Stimulated activated CD4-positive, alpha-beta T cell treated with anti-CD3 and anti-CD28 coated beads, Interleukin-12 subunit alpha, Interleukin-12 subunit beta, amount 100 ng/mL, for 24 hours (primary cell): ENCODE data around the gene SRGAP2C.
"Not testable (repeated sequence)": the region's sequence is repeated elsewhere in the genome, so short reads cannot be mapped to it uniquely, and the experiment has no call there.

ENCODE experiments used
- DNase-seq, 2 experiments: peaks; one replicate each; pipeline ENCODE4 v3.0.0-alpha.2; 2020; ENCODE audit warnings: low read depth in 2 of 2

Gene SRGAP2C

DNA sequence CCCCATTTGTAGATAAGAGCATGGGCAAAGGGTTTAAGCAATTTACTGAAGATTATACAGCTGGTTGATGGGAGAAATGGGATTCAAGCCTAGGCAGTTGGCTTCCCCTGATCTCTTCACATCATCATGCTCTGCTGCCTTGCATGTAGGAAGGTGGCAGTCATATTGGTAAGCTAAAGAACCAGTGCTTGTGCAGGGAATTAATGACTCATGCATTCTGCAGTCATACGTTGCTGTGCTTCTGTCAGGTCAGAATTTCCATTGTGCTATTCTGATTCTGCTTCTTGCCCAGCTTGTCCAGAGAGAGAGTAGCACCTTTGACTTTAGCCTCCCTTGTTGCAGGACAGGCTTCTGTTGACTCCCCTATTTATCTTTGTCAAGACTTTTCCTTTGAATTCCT, 153.2 kb downstream of the SRGAP2C start:
- DNase-seq = not testable (repeated sequence)

DNA sequence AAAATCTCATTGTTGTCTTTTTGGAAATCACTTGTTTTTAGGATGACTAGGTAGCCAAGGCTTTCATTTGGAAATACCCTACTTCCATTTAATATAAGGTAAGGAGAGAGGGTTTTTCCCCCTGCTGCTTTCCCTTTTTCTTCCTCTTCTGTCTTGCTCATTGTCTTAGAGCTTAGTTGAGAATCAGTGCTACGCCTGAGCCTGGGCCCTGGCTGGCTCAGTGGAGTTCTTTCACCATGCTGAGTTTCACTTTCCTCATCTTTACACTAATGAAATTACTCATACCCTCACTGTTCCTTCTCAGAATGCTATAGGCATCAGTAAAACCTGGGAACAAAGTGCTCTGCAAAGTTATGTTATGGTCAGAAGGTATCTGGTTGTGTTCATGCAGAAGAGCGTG, 154.8 kb downstream of the SRGAP2C start:
- DNase-seq = not testable (repeated sequence)

DNA sequence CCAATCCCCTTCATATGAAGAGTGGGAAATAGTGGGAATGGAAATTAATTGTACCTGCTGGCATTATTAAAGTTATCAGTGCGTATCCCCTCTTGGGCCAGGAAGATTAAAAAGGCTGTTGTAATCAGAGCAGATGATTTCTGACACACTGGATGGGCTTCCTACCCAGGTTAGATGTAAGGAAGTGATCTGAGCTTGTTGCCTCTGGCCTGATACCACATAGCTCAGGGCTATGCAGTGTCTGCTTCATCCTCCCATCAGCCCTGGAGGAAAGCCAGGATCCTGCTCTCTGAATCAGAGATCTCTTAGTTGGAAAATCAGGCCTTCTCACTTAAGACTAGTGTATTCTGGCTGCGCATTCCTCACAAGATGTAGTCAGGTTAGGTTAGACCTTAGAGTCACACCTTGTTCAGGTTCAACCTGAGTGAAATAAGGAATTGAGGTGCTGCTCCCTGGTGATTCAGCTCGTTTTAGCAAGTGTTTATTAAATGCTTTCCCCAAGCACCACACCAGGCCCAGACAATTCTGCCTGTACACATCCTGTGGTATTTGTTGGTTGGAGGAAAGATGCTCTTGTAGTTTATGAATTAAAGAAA, 158.6 kb downstream of the SRGAP2C start:
- DNase-seq = not testable (repeated sequence)

- DNase-seq = not testable (repeated sequence)
Measured at GRCh38 chr1:121344355-121344754, 159.6 kb downstream of the SRGAP2C start.

DNA sequence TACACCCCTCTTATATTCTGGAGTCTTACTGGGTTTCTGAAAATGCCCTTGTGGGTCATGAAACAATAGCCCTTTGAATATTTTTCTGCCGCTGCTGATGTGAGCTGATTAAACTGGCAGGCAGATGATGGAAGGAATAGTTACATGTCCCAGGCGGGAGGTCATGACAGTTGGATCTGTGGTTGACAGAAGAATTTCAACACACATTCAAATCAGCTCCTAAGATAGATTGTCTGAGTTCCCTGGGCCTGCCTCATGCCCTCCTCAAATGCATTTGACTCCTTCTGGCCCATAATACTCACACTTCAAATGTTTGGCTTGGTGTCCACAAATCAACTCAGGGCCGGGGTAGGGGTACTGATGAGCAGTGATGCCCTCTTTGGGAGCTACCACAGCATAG, 161.9 kb downstream of the SRGAP2C start:
- not testable (repeated sequence) for DNase-seq

DNA sequence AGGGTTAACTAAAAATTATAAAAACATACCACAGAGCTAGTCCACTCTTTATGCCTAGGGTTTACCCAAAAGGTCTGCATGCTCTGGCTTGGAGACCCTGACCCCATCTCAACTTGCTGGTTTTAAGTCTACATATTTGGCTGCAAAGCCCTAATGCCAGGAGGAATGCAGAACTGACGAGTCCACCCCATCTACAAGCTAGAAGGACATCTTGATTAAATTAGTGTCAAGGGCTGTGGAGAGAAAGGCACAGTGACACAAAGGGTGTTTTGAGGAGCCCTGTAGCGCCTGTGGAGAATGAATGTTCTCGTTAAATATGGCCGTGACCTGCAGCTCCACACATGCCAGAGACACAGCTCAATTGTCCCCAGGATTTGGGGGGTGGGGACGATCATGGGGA, 162.7 kb downstream of the SRGAP2C start:
- DNase-seq = not testable (repeated sequence)

DNA sequence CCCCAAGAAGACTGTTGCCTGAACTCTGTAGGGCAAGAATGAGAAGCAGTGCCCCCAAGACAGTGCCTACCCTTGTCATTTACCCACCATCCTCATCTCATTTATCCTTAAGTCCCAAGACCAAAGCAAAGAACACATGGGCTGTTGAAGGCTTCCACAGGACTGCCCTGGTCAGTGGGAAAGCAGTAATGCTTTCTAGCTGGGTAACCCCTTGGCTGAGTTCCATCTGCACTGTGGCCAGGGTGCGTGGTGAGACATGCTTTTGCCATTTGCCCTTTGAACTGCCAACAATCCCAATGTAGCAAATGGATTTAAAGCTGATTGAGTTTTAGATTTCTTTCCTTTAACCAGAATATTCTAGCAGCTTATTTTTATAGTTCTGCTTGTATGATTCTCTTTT, 163.3 kb downstream of the SRGAP2C start:
- DNase-seq = not testable (repeated sequence)

DNA sequence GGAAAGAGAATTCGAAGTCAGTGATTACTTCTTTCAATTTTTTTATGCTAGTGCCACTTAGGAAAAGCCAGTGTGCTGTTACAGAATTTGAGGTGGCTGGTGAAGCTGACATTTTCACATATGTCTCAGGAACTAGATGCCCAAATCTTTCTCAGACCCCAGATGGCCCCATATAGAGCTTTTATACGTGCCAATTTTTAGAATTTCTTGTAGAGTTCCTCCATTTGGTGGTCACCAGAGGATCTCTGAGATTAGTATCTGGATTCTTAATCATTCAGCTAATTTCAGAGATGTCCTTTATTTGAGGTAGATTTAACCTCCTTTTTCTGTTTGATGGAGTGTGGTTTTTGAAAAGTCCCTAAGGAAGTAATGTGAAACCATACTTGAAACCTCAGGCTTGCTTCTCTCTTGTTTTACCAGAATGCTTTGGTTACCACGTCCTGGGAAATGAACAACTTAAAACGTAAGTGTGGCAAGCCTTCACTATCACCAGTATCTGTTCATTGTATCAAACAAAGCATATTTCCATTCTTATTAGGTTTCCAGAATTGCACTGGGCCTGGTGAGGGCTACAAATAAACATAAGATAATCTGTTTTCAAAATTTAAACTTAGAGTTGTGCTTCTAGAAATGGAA, 164.7 kb downstream of the SRGAP2C start:
- not testable (repeated sequence) for DNase-seq

DNA sequence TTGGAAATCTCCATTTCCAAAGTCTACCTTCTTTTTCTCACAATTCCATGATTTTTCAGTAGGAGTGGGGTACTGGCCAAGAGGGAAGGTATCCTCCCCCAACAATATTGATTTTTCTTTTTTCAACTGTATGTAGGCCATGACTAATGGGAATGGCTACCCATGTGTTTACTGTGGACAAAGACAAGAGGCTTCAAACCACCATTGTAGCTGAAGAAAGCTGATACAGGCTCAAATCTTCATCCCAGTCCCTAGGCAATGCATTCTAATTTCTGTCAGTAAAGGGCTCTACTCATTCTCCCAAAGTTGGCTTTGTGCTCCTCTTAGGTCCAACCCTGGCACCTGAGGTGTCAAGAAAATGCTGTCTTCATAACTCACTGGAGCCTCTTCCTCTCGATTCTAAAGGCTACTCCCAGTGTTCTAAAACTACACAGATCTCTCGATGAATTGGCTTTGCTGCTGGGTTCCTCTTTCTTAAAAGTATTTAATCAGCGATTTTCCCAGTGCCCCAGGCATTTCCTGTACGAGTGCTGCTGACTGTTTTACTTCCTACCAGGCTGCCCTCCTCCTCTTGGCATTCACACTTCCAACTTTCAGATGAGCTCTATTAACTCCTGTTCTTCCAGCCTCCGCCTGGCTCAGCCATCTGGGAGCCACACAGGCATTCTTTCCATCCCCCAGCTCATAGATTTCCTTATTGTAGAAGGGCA, 171.1 kb downstream of the SRGAP2C start:
- DNase-seq = not testable (repeated sequence)

DNA sequence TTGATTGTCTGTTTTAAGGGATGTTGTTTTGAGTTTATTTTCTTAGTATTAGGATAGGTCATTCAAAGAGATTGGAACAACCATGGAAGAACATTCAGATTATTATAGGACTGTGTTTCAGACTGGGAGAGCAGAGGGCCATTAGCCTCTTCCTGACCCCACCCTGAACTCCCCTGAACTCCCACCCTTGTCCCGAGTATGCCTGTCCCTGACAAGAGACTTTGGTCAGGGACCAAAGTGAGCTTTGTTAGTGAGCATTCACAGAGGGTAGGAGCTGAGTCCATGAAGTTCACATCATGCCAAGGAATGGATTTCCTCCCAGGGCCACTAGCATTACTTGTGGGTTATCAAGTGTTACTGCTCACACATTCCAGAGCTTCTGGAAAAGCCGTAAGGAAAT, 172.0 kb downstream of the SRGAP2C start:
- not testable (repeated sequence) for DNase-seq

- not testable (repeated sequence) for DNase-seq
Measured at GRCh38 chr1:121360531-121360930, 175.8 kb downstream of the SRGAP2C start.

GRCh38 chr1:121361451-121362233, 176.9 kb downstream of the SRGAP2C start:
- not testable (repeated sequence) for DNase-seq

DNA sequence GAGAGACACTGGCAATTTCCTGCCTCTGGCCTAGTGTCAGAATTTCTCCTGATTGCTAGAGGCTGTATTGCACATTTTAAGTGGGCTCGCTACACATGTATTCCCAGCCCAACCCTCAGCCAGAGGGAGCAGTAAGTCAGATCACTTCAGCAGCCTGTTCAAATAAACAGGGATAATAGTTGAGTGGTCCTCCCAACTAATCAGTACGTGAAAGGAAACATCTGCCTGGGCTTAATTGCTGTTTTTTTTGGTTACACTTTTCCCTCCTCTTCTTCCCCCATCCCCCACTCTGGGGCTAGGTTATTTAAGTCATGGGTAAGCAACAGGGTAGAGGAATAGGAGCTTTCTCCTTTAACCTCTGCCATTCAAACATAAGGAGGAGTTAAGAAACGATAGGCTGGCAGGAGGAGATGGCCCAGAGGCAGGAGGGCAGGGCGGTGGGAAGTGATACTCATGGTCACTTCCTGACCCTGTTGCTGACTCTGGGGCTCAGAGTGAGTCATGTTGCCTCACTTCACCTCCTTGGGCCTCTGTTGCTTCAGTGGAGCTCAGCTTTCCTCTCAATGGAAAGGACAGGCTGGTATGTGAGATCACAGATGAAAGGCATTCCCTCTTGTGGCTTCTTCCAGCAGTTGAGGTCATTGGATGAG, 177.6 kb downstream of the SRGAP2C start:
- DNase-seq = not testable (repeated sequence)

- DNase-seq = not testable (repeated sequence)
Measured at GRCh38 chr1:121365316-121365715, 180.5 kb downstream of the SRGAP2C start.

DNA sequence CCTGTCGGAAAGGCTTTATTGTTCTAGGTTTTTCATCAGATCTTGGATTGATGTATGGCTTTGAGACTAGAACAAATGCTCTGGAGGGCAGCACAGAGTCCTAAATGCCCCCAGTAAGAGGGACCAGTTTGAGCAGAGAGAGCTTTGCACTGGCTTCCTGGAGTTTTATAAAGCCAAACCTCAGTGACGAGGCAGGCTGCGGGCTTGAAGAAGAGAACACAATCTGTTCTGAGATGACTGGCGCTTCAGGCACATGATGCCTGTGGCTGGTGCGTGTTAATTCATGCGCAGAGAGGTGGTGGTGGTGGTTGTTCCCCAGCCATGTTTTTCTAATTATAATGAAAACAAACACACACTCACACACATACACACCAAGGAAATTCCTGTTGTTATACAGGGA, 180.9 kb downstream of the SRGAP2C start:
- peak in 1 of 2 experiments; percentile 7 for DNase-seq

GRCh38 chr1:121366171-121366570, 181.4 kb downstream of the SRGAP2C start:
- not testable (repeated sequence) for DNase-seq

DNA sequence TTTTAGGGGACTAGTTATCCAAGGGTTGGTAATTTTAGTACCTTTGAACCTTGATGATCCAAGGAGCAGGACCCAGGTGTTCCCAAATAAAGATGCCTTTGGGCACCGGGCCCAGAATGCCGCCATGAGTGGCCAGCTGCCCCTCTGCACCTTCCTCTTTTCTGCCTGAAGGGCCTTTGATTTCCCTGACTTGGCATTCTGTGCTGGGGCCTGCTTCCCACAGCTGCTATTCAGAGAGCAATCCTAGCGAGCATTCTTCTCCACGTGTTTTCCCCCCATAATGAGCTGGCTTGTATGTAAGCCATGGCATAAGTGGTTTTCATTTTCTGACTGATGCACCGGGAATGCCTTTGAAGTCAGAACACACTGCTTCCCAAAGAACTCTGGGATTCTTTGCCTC, 184.1 kb downstream of the SRGAP2C start:
- not testable (repeated sequence) for DNase-seq

DNA sequence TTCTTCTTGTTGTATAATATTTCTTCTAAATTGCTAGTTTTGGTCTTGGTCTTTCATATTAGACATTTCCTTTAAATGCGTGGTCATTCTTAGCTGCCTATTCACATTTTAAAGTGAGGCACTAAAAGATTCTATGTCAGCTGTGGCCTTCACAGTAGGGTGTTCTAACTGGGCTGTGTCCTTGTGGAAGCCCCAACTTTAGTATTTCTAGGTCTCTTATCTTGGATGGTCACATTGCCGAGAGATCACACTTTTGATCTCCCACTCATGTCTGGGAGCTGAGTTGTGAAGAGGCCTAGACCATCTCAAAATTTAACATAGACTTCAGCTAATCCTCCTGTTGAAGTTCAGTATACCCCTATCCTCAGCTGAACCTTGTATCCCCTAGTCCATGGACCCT, 185.2 kb downstream of the SRGAP2C start:
- not testable (repeated sequence) for DNase-seq

DNA sequence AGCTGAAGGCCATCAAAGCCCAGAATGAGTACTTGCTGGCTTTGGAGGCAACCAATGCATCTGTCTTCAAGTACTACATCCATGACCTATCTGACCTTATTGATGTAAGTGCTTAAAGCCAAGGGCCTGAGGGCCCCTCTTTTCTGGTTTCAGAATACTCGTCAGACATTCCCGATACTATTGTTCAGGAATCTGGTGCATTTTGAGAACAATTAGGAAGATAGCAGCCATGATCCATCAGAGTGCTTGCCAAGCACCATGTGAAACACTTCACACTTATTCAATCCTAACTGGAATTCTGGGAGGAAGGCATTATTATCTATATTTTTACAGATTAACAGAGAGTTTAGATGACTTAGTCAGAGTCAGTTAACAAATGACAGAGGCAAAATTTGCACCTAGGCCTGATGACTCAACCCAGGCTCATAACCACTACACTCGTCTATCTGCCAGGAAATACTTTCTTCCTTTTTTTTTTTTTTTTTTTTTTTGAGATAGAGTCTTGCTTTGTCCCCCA, 190.1 kb downstream of the SRGAP2C start:
- not testable (repeated sequence) for DNase-seq

DNA sequence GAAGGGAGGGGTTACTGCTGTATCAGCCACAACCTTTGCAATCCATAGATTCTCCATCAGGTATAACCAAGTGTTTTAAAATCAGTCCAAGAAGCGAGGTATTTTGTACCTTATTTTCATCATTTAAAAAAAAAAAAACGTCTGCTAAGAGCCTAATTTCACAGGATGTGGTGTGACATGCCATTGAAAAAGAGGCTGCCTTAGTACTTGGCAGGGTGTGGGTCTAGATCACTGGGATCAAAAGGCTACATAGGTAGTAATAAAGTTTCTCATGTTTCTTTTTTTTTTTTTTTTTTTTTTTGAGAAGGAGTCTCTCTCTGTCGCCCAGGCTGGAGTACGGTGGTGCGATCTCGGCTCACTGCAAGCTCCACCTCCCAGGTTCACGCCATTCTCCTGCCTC, 192.2 kb downstream of the SRGAP2C start:
- not testable (repeated sequence) for DNase-seq

DNA sequence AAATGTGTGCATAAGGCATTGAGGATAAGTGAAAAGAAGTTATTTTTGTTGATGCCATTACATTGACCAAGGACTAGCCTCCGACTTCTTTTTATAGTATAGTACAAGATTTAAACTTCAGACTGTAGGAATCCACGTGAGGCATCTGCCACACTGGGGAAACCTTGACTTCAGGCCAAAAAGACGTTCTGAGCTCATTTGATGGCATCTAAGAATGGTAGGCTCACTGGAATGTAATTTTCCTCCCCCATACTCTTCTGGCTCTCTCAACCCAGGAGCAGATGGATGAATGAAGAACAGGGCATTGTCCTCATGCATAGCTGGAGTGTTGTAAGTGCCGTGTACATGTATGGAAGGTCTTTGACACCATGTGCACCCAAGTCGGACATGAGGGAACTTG, 194.0 kb downstream of the SRGAP2C start:
- not testable (repeated sequence) for DNase-seq
